G401.6 (cell line): Measurements from ENCODE around the gene RPL12.
A peak's percentile ranks its signal among the peaks of the same experiment; 100 is the strongest.

Experiments used
- FAIRE-seq: peaks from 2 replicates; lab custom pipeline; 2012; peaks lifted over from hg19 to GRCh38; lab: Jason Lieb, UNC

Gene RPL12

GRCh38 chr9:127438394-127438793, 12.8 kb downstream of the RPL12 start:
- no peak for FAIRE-seq

GRCh38 chr9:127437497-127438264, 13.5 kb downstream of the RPL12 start:
- FAIRE-seq: no peak

- FAIRE-seq: no peak
These were observed 20.8 kb downstream of the RPL12 start for GRCh38 chr9:127430415-127430814.

DNA sequence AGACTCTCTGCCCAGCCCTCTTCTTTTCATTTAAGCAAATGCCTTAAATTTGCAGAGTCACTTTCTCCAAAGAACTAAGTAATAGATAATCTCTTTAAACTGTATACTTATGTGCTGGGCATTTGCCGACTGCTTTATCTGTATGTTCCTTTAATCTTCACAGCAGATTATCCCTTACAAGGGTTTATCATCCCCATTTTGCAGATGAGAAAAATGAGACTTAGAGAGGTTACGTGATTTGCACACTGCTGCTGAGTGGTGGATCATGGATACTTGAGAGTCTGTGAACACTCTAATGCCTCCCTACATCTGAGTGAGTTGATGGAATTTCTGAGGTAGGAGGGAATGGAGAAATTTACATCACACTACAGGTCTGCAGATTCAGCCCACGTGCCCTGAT, 22.9 kb downstream of the RPL12 start:
- no peak for FAIRE-seq

GRCh38 chr9:127426756-127427155, 24.4 kb downstream of the RPL12 start:
- FAIRE-seq: no peak

DNA sequence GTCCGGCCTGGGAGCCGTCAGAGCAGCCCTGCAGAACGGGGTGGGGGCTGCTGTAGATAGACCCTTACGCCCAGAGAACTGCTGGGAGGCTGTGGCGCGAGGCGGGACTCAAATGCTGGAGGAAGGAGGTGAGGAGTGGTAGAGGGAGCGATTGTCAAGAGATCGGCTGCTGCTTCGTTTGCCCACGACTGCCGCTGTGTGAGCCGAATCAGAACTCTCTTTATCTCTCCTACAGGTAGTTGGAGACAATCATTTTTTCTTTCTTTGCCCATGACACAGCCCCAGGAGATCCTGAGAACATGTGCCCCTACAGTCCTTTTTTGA, 26.6 kb downstream of the RPL12 start:
- FAIRE-seq: no peak

- peak; percentile 87 for FAIRE-seq
These were observed 27.1 kb downstream of the RPL12 start, which contains the start of gene ZNF79 for GRCh38 chr9:127423934-127424675. Gene ZNF79 (plus strand): TSS chr9:127424382. CDS start chr9:127424788, 406 bp downstream.

DNA sequence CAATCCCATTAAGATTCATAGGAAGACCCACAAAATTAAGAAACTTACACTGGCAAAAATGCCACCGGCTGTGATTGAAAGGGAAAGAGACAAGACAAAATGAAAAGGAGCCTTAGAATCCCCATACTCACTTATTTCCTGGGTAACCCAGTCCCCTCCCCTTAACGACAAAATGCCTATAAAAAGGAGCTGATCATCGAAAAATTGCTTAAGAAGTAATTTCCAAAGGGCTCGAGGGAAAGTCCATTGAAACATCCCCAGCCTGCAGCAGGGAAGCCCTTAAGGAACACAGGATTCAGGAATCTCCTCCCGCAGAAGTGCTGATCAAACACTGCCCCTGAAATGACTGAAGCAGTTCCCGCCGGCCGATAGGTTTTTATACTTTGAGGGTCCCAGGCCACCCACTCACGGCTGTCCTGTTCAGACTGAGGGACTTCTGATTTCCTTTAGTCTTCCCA, 27.7 kb downstream of the RPL12 start:
- no peak for FAIRE-seq

- no peak for FAIRE-seq
These were observed 28.4 kb downstream of the RPL12 start for GRCh38 chr9:127422787-127423186.

GRCh38 chr9:127422133-127422782, 28.9 kb downstream of the RPL12 start:
- no peak for FAIRE-seq

DNA sequence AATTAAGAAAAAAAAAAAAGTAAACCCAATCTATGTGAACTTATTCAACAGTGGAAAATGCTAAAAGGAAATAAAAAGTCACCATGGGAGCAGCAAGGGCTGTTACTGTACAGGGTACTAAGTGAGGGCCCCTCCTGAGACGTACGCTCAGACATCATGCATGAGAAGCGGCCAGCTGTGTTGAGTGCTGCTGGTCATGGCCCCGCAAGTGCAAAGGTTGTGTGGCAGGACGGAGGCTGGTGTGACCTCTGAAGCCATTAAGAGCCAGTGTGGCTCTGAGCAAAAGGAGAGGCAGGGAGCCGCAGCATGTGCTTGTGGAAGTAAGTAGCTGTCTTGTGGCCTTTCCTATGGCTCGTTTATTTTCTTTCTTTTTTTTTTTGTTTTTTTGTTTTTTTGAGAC, 30.1 kb downstream of the RPL12 start:
- no peak for FAIRE-seq

GRCh38 chr9:127419348-127419747, 31.9 kb downstream of the RPL12 start:
- no peak for FAIRE-seq

- FAIRE-seq: no peak
These were observed 33.2 kb downstream of the RPL12 start for GRCh38 chr9:127418037-127418471.

DNA sequence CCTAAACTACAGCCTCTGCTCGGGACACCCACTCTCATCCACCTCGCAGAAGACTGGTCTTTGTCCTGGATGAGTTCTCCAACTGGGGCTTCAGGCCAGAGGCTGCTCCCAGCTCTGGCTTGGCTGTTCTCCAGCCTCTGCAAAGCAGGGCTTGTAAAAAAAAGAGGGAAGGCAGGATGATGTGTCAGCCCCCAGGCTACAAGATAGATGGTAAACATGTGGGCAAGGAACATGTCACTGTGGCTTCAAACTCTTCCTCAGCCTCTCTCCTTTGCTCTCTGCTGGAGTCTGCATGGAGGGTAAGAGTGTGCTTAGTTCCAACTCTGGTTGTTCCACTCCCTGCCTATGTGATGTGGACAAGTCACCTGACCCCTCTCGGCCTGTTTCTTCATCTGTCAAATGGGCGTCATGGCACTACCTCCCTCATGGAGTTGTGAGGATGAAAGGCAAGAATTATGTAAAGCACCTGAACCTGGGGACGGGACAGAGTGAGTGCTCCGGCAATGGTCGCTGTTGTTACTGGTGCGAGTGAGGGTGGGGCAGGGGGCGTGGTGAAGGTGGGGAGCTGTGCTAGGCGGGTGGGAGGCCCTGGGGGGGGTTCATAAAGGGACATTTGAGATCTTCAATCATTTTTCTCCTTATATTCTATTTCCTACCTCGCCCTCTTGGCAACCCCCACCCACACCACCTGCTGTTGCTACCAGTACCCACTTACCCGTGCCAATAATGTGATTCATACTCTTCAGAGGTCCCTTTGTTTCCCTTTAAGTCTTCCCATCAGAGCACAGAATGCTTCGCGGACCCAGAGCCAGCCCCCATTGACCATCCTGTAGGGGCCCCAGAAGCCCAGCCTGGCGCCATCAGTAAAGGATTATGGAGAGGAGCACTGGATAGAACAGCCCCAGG, 33.8 kb downstream of the RPL12 start:
- FAIRE-seq: no peak

- FAIRE-seq: no peak
These were observed 35.5 kb downstream of the RPL12 start for GRCh38 chr9:127415657-127416056.

- no peak for FAIRE-seq
These were observed 36.1 kb downstream of the RPL12 start for GRCh38 chr9:127415141-127415540.

GRCh38 chr9:127411122-127411521, 40.1 kb downstream of the RPL12 start:
- FAIRE-seq: no peak

GRCh38 chr9:127407492-127407843, 43.7 kb downstream of the RPL12 start:
- FAIRE-seq: no peak

DNA sequence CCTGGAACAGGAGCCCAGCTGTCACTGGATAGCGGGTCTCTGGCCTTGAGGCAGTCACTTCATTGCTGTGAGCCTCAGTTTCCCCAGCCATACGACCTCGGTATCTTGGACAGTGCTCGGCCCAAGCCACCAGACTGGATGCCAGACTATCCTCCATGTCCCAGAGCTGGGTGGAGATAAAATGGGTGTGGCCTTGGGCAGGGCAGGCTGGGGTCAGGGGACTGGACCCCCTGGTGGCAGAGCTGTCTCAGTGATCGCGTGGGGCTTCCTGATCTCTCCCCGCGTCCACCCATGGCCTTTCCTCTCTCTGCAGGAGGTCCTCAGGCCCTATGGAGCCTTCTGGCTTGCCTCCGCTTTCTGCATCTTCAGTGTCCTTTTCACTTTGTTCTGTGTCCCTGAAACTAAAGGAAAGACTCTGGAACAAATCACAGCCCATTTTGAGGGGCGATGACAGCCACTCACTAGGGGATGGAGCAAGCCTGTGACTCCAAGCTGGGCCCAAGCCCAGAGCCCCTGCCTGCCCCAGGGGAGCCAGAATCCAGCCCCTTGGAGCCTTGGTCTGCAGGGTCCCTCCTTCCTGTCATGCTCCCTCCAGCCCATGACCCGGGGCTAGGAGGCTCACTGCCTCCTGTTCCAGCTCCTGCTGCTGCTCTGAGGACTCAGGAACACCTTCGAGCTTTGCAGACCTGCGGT, 44.3 kb downstream of the RPL12 start:
- FAIRE-seq: no peak

GRCh38 chr9:127405344-127406125, 45.7 kb downstream of the RPL12 start:
- no peak for FAIRE-seq

- FAIRE-seq: no peak
These were observed 46.6 kb downstream of the RPL12 start for GRCh38 chr9:127404631-127405030.
